SK-N-SH (cell line): ENCODE measurements around the gene PAQR6.

Experiments used
- CTCF ChIP-seq: fragments of 200-600 bp; sonication (generic); IDR thresholded peaks from 2 replicates; pipeline ENCODE4 v1.6.1; 2017; ENCODE audit warnings: antibody characterized with exemption, mild to moderate bottlenecking, moderate library complexity
- EP300 ChIP-seq, 2 experiments: IDR thresholded peaks; 2 replicates each; pipeline versions ENCODE4 v1.4.0 to v1.6.1; 2012; ENCODE audit warnings: borderline replicate concordance in 1 of 2, low read depth in 1 of 2, low read length in 1 of 2
- FOXM1 ChIP-seq: IDR thresholded peaks from 2 replicates; pipeline ENCODE4 v1.4.0; 2012; ENCODE audit warnings: low read depth, mild to moderate bottlenecking
- GABPA ChIP-seq: IDR thresholded peaks from 2 replicates; pipeline ENCODE4 v1.4.0; 2012; ENCODE audit warnings: low read depth, mild to moderate bottlenecking
- GATA2 ChIP-seq: sonication (generic); formaldehyde crosslinking; IDR thresholded peaks from 2 replicates; pipeline ENCODE4 v1.5.0; 2020; ENCODE audit warnings: mild to moderate bottlenecking, missing genetic modification reagents
- JUND ChIP-seq: IDR thresholded peaks from 2 replicates; pipeline ENCODE4 v1.4.0; 2012
- MXI1 ChIP-seq: IDR thresholded peaks from 2 replicates; pipeline ENCODE4 v1.6.1; 2012; ENCODE audit warnings: mild to moderate bottlenecking, low read depth, low read length, improper control_type of control experiment
- POLR2AphosphoS5 ChIP-seq: IDR thresholded peaks from 2 replicates; pipeline ENCODE4 v1.6.1; 2012; ENCODE audit warnings: low read depth, low read length
- RCOR1 ChIP-seq: fragments of 150-350 bp; IDR thresholded peaks from 2 replicates; pipeline ENCODE4 v1.6.1; 2017; ENCODE audit warnings: antibody characterized with exemption, low read length
- REST ChIP-seq: IDR thresholded peaks from 2 replicates; pipeline ENCODE4 v1.6.1; 2012; ENCODE audit warnings: mild to moderate bottlenecking, low read depth, low read length, moderate library complexity
- RFX5 ChIP-seq: IDR thresholded peaks from 2 replicates; pipeline ENCODE4 v1.6.1; 2012; ENCODE audit warnings: mild to moderate bottlenecking, improper control_type of control experiment, low read length

- TF ChIP-seq POLR2AphosphoS5 (no peak), CTCF (no peak), MXI1 (no peak), RCOR1 (no peak), RFX5 (no peak), JUND (no peak), GABPA (no peak), GATA2 (CRISPR knock-in tag) (no peak), EP300 (IDR thresholded peaks at IDR 0.05; ENCODE audit: borderline replicate concordance in 1 of 2, low read depth in 1 of 2, low read length in 1 of 2) (no peak), REST (no peak), FOXM1 (no peak)
These were observed 22.5 kb upstream of the PAQR6 start for GRCh38 chr1:156270314-156270713.
